ENCODE measurements around the gene SPATA25.
"Not testable (repeated sequence)": the region's sequence is repeated elsewhere in the genome, so short reads cannot be mapped to it uniquely, and the experiment has no call there.

SPATA25 gene

DNA sequence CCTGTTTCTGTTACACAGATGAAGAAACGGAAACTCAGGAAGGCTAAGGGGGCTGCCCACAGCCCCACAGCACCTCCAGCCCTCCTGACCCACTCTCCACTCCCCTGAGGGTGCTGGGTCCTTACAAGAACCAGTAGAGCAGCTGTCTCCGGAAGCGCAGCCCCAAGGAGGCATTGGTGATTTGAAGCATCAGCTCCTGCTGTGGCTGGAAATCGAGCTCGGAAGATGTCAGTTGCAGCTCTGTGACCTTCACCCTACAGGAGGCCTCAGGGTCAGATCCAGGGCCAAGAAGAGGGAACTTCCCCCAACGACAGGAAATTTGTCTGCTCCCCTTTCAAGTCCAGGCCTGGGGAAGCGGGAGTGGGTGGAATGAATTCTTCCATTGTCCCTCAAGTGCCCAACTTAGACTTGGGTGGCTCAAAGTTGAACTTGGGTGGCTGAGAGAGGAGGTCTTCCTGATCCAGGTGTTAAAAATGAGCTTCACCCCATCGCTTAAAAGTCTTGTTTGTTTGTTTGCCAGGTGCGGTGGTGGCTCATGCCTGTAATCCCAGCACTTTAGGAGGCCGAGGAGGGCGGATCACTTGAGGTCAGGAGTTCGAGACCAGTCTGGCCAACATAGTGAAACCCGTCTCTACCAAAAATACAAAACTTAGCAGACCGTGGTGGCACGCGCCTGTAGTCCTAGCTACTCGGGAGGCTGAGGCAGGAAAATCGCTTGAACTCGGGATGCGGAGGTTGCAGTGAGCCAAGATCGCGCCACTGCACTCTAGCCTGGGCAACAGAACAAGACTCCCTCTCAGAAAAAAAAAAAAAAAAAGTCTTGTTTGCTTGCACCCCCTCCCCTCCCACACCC is 22.6 kb upstream of the SPATA25 start:
- Mint-ChIP-seq H3K9me3 (no peaks in the 10 kb centered on the region), H3K4me1 (peaks cover 9% of the 10 kb centered on the region), H3K27me3 (peaks cover 10% of the 10 kb centered on the region), H3K27ac (ENCODE audit: low read depth) (peak overlapping the region; percentile 64), H3K36me3 (ENCODE audit: insufficient read depth) (peaks cover 4% of the 10 kb centered on the region), H3K4me3 (peak overlapping the region; percentile 66)
- ATAC-seq (replicated peaks; ENCODE audit: extremely low read depth, poor library complexity, severe bottlenecking) (no peak), DNase-seq (ENCODE audit: low spot score in 2 of 2) (no peak)

GRCh38 chr20:45909336-45909808 is 21.9 kb upstream of the SPATA25 start:
- no peaks in the 10 kb centered on the region for H3K9me3 Mint-ChIP-seq
- no peak overlapping the region for H3K27ac Mint-ChIP-seq (ENCODE audit: low read depth)
- ATAC-seq (replicated peaks; ENCODE audit: extremely low read depth, poor library complexity, severe bottlenecking), result no peak
- H3K4me1 Mint-ChIP-seq, result peaks cover 9% of the 10 kb centered on the region
- no peak overlapping the region for H3K4me3 Mint-ChIP-seq
- H3K36me3 Mint-ChIP-seq (ENCODE audit: insufficient read depth), result peaks cover 4% of the 10 kb centered on the region
- H3K27me3 Mint-ChIP-seq, result peaks cover 3% of the 10 kb centered on the region
- no peak for DNase-seq (ENCODE audit: low spot score in 2 of 2)

DNA sequence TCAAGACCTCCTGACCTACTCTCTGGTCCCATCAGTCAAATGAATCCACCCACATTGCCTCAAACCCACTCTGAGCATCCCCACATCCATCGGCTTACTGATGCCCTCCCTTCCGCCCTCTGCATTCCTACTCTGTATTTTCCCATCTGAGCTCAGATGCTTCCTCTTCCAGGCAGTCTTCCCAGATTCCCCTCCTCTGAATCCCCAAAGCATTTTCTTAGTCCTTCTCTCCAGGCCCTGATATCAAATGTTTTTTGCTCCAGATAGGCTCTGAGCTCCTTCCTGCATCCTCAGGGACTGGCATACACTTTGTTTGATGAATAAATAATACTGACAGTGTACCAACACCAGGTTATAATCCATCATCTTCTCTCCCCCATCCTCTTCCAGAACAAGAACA is 20.7 kb upstream of the SPATA25 start:
- ATAC-seq (replicated peaks; ENCODE audit: extremely low read depth, poor library complexity, severe bottlenecking), result no peak
- Mint-ChIP-seq H3K27ac (ENCODE audit: low read depth) (no peak overlapping the region), H3K9me3 (no peaks in the 10 kb centered on the region), H3K4me3 (no peak overlapping the region), H3K36me3 (ENCODE audit: insufficient read depth) (no peaks in the 10 kb centered on the region), H3K27me3 (no peaks in the 10 kb centered on the region), H3K4me1 (peaks cover 9% of the 10 kb centered on the region)
- no peak for DNase-seq (ENCODE audit: low spot score in 2 of 2)

GRCh38 chr20:45907219-45907948 is 20.0 kb upstream of the SPATA25 start:
- Mint-ChIP-seq H3K9me3 (no peaks in the 10 kb centered on the region), H3K4me1 (peaks cover 9% of the 10 kb centered on the region), H3K36me3 (ENCODE audit: insufficient read depth) (no peaks in the 10 kb centered on the region), H3K4me3 (no peak overlapping the region), H3K27ac (ENCODE audit: low read depth) (no peak overlapping the region), H3K27me3 (no peaks in the 10 kb centered on the region)
- no peak for ATAC-seq (replicated peaks; ENCODE audit: extremely low read depth, poor library complexity, severe bottlenecking)
- DNase-seq (ENCODE audit: low spot score in 2 of 2), result no peak

- H3K36me3 Mint-ChIP-seq (ENCODE audit: insufficient read depth), result no peaks in the 10 kb centered on the region
- DNase-seq (ENCODE audit: low spot score in 2 of 2), result no peak
- no peaks in the 10 kb centered on the region for H3K27me3 Mint-ChIP-seq
- no peaks in the 10 kb centered on the region for H3K9me3 Mint-ChIP-seq
- H3K27ac Mint-ChIP-seq (ENCODE audit: low read depth), result no peak overlapping the region
- no peak for ATAC-seq (replicated peaks; ENCODE audit: extremely low read depth, poor library complexity, severe bottlenecking)
- H3K4me1 Mint-ChIP-seq, result peaks cover 3% of the 10 kb centered on the region
- H3K4me3 Mint-ChIP-seq, result no peak overlapping the region
These were observed 18.2 kb upstream of the SPATA25 start for GRCh38 chr20:45905505-45906079.

- no peaks in the 10 kb centered on the region for H3K27me3 Mint-ChIP-seq
- no peaks in the 10 kb centered on the region for H3K4me1 Mint-ChIP-seq
- no peaks in the 10 kb centered on the region for H3K36me3 Mint-ChIP-seq (ENCODE audit: insufficient read depth)
- DNase-seq (ENCODE audit: low spot score in 2 of 2) (no peak), ATAC-seq (replicated peaks; ENCODE audit: extremely low read depth, poor library complexity, severe bottlenecking) (no peak)
- no peak overlapping the region for H3K4me3 Mint-ChIP-seq
- no peaks in the 10 kb centered on the region for H3K9me3 Mint-ChIP-seq
- H3K27ac Mint-ChIP-seq (ENCODE audit: low read depth), result no peak overlapping the region
These were observed 17.4 kb upstream of the SPATA25 start for GRCh38 chr20:45904583-45905504.

- Mint-ChIP-seq H3K4me1 (peaks cover 7% of the 10 kb centered on the region), H3K36me3 (ENCODE audit: insufficient read depth) (peaks cover 3% of the 10 kb centered on the region), H3K9me3 (no peaks in the 10 kb centered on the region), H3K27me3 (no peaks in the 10 kb centered on the region), H3K27ac (ENCODE audit: low read depth) (no peak overlapping the region), H3K4me3 (no peak overlapping the region)
- DNase-seq (ENCODE audit: low spot score in 2 of 2) (no peak), ATAC-seq (replicated peaks; ENCODE audit: extremely low read depth, poor library complexity, severe bottlenecking) (no peak)
These were observed 14.8 kb upstream of the SPATA25 start for GRCh38 chr20:45902199-45902701.

GRCh38 chr20:45901332-45901731 is 13.9 kb upstream of the SPATA25 start:
- not testable (repeated sequence) for DNase-seq (ENCODE audit: low spot score in 2 of 2); H3K4me1 Mint-ChIP-seq; H3K9me3 Mint-ChIP-seq; H3K4me3 Mint-ChIP-seq; ATAC-seq (replicated peaks; ENCODE audit: extremely low read depth, poor library complexity, severe bottlenecking); H3K27me3 Mint-ChIP-seq; H3K27ac Mint-ChIP-seq (ENCODE audit: low read depth); H3K36me3 Mint-ChIP-seq (ENCODE audit: insufficient read depth)

DNA sequence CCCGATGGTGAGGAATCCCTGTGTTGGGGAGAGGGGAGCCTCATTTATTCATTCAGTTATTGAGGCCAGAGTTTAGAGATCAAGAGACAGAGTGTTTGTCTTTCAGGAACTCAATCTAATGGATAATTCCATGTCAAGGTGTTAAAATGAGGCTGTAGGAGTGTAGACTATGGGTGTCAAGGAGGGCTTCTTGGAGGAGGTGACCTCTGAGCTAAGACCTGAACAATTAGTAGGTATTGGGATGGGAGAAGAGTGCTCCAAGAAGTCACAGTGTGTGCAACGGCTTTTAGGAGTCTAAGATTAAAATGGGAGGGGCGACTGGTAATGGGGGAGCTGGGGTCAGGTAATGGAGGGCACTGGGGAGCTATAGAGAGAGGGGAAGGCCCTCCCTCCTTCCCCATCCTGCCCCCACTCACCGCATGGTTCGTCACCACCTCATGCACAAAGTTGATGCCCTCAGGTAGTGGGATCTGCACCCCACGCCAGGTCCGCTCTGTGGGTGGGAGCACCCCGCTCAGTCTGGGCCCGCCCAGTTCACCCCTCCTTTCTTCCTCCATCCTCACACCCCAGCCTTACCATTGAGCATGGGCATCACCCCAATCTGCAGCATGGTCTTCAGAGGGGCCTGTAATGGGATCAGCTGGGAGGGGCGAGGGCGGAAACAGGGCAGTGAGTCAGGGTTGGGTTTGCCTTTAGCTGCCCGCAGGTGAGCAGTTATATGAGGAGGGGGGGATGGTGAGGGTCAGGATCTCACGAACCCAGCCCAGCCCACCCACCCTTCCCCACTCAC is 11.8 kb upstream of the SPATA25 start:
- Mint-ChIP-seq H3K4me3 (no peak overlapping the region), H3K27ac (ENCODE audit: low read depth) (no peak overlapping the region), H3K36me3 (ENCODE audit: insufficient read depth) (peaks cover 15% of the 10 kb centered on the region), H3K4me1 (peaks cover 7% of the 10 kb centered on the region), H3K9me3 (no peaks in the 10 kb centered on the region), H3K27me3 (no peaks in the 10 kb centered on the region)
- DNase-seq (ENCODE audit: low spot score in 2 of 2), result no peak
- ATAC-seq (replicated peaks; ENCODE audit: extremely low read depth, poor library complexity, severe bottlenecking), result no peak

GRCh38 chr20:45898285-45898684 is 10.9 kb upstream of the SPATA25 start:
- Mint-ChIP-seq H3K27me3 (no peaks in the 10 kb centered on the region), H3K36me3 (ENCODE audit: insufficient read depth) (peaks cover 15% of the 10 kb centered on the region)

GRCh38 chr20:45897692-45898091 is 10.3 kb upstream of the SPATA25 start:
- no peak for DNase-seq (ENCODE audit: low spot score in 2 of 2)
- ATAC-seq (replicated peaks; ENCODE audit: extremely low read depth, poor library complexity, severe bottlenecking), result no peak
- H3K4me1 Mint-ChIP-seq, result peaks cover 19% of the 10 kb centered on the region
- no peaks in the 10 kb centered on the region for H3K27me3 Mint-ChIP-seq
- peaks cover 17% of the 10 kb centered on the region for H3K36me3 Mint-ChIP-seq (ENCODE audit: insufficient read depth)
- H3K4me3 Mint-ChIP-seq, result no peak overlapping the region
- no peaks in the 10 kb centered on the region for H3K9me3 Mint-ChIP-seq
- no peak overlapping the region for H3K27ac Mint-ChIP-seq (ENCODE audit: low read depth)

More at GRCh38 chr20:45898285-45898684, 10.9 kb upstream of the SPATA25 start:
- Mint-ChIP-seq H3K27ac (ENCODE audit: low read depth) (no peak overlapping the region), H3K4me1 (peaks cover 13% of the 10 kb centered on the region), H3K9me3 (no peaks in the 10 kb centered on the region), H3K4me3 (no peak overlapping the region)
- ATAC-seq (replicated peaks; ENCODE audit: extremely low read depth, poor library complexity, severe bottlenecking) (no peak), DNase-seq (ENCODE audit: low spot score in 2 of 2) (no peak)

Measured in central memory CD8-positive, alpha-beta T cell (primary cell).